HepG2 (cell line): ENCODE results near the gene UGT3A2. TPM values are rescaled to one million over a fixed set of nuclear protein-coding genes. Genes with fewer than 3 reads are reported as not detected.

Experiments used
- ATAC-seq: fragments of 200-7000 bp; cut with Tn5 transposase; 3 replicates; pipeline ENCODE4 v1.9.1; 2020; ENCODE audit warnings: mild to moderate bottlenecking, moderate library complexity
- BruUV-seq: library from RNA; stranded (reverse); fragments of 400-500 nt; replicated peaks from 2 replicates; lab custom pipeline; 2021; lab: Mats Ljungman, UMichigan
- CTCF ChIA-PET: fragments of 300-600 bp; formaldehyde crosslinking; extraction: SDS; loops from one replicate; lab custom pipeline; 2021; ENCODE audit warnings: low total read pairs, inconsistent platforms, low intra/inter-chr PET ratio; lab: Yijun Ruan, JAX
- POLR2A ChIA-PET: fragments of 350-600 bp; sonication (Branson Sonifier 250); formaldehyde crosslinking; loops from one replicate; lab custom pipeline; 2020; ENCODE audit warnings: antibody characterized with exemption, inconsistent platforms; lab: Yijun Ruan, JAX
- DNase-seq: peaks from one replicate; pipeline ENCODE4 v3.0.0-alpha.2; 2015; ENCODE audit warnings: low spot score
- FAIRE-seq: peaks from 3 replicates; lab custom pipeline; 2011; peaks lifted over from hg19 to GRCh38; lab: Jason Lieb, UNC
- H2AFZ ChIP-seq: one replicate; pipeline ENCODE4 v1.6.1; 2011; ENCODE audit warnings: low read length, inconsistent platforms
- H3K27ac ChIP-seq: fragments of 300-600 bp; 3 replicates; pipeline ENCODE4 v1.8.0; 2011; ENCODE audit warnings: mixed run types, mild to moderate bottlenecking, mixed read lengths, low read length, inconsistent platforms; ENCODE audit not compliant: insufficient read depth; ENCODE audit errors: extremely low read length
- H3K27me3 ChIP-seq, 2 experiments: fragments of 200-600 bp in 1 of 2; 2 replicates in 1 of 2; 3 replicates in 1 of 2; pipeline versions ENCODE4 v1.6.0 to v1.8.0; 2011; ENCODE audit warnings: low read length in 2 of 2, mild to moderate bottlenecking in 2 of 2, moderate library complexity in 2 of 2, inconsistent platforms in 1 of 2; ENCODE audit not compliant: insufficient read depth in 2 of 2, control insufficient read depth in 1 of 2
- H3K36me3 ChIP-seq, 2 experiments: fragments of 200-600 bp in 1 of 2; replicated peaks in 1 of 2; 2 replicates in 1 of 2; 3 replicates in 1 of 2; pipeline versions ENCODE4 v1.5.1 to v1.8.0; 2011; ENCODE audit warnings: low read length in 2 of 2, inconsistent platforms in 1 of 2; ENCODE audit not compliant: insufficient read depth in 2 of 2, control insufficient read depth in 1 of 2
- H3K4me1 ChIP-seq: 2 replicates; pipeline ENCODE4 v1.5.1; 2012; ENCODE audit warnings: low read length, inconsistent platforms; ENCODE audit not compliant: insufficient read depth
- H3K4me2 ChIP-seq: 2 replicates; pipeline ENCODE4 v1.6.0; 2011; ENCODE audit warnings: low read depth, low read length, inconsistent platforms
- H3K4me3 ChIP-seq, 3 experiments: fragments of 200-600 bp in 1 of 3; sonication (generic), shearing (Covaris generic) in 1 of 3; replicated peaks in 1 of 3; 2 replicates each; pipeline ENCODE4 v1.5.1; 2011 to 2016; ENCODE audit warnings: low read length in 3 of 3, inconsistent platforms in 2 of 3, low read depth in 2 of 3, mild to moderate bottlenecking in 2 of 3, control low read depth in 1 of 3, mixed read lengths in 1 of 3; ENCODE audit not compliant: insufficient read depth in 1 of 3
- H3K79me2 ChIP-seq: one replicate; pipeline ENCODE4 v1.6.1; 2011; ENCODE audit warnings: low read length, inconsistent platforms; ENCODE audit not compliant: insufficient read depth
- H3K9ac ChIP-seq: 2 replicates; pipeline ENCODE4 v1.6.0; 2011; ENCODE audit warnings: mild to moderate bottlenecking, low read depth, low read length, inconsistent platforms; ENCODE audit not compliant: insufficient read depth
- H3K9me3 ChIP-seq: 2 replicates; pipeline ENCODE4 v1.5.1; 2012; ENCODE audit warnings: mild to moderate bottlenecking, low read length
- H4K20me1 ChIP-seq: 2 replicates; pipeline ENCODE4 v1.6.0; 2011; ENCODE audit warnings: inconsistent platforms, mild to moderate bottlenecking, low read length, moderate library complexity; ENCODE audit not compliant: insufficient read depth
- SMC3 ChIP-seq: IDR thresholded peaks from 2 replicates; pipeline ENCODE4 v1.6.1; 2011; ENCODE audit warnings: low read length, improper control_type of control experiment
- XBP1 ChIP-seq: sonication (generic); formaldehyde crosslinking; IDR thresholded peaks from 2 replicates; pipeline ENCODE4 v1.5.0; 2020; ENCODE audit warnings: missing genetic modification reagents
- ZNF614 ChIP-seq: IDR thresholded peaks from 2 replicates; pipeline ENCODE4 v1.6.1; 2018; ENCODE audit warnings: missing biosample characterization, missing genetic modification reagents, inconsistent platforms, borderline replicate concordance
- WGBS: methylation state at CpG from one replicate; pipeline ENCODE4 v1.1.6; 2017; ENCODE audit warnings: low lambda C conversion rate; 5-methylcytosine and 5-hydroxymethylcytosine counted together
- in situ Hi-C: cut with HindIII; loops from 2 replicates; pipeline ENCODE4 v1.10.0; 2017; ENCODE audit warnings: low pct_unique_long_range_greater_than_20kb; ENCODE audit not compliant: extremely low pct_ligation_motif_present
- intact Hi-C: fragments of 100-400 bp; cut with micrococcal nuclease; formaldehyde crosslinking; loops from one replicate; pipeline ENCODE4 v1.10.0; 2022; ENCODE audit not compliant: unreplicated experiment
- polyA plus RNA-seq, 8 experiments: library from polyadenylated mRNA; depleted of rRNA in 3 of 8; stranded (reverse) in 7 of 8; unstranded in 1 of 8; fragments of >200 nt; fragmentation: Illumina TruSeq in 4 of 8; extraction: Trizol in 4 of 8; gene quantifications; 2 replicates each; pipeline versions ENCODE4 v1.2.1 to v1.2.3, GENCODE V29; 2011 to 2016; ENCODE audit warnings: low read depth in 4 of 8, missing spikeins in 1 of 8, mixed read lengths in 1 of 8; ENCODE audit not compliant: insufficient read depth in 1 of 8
- total RNA-seq, 5 experiments: library from RNA; depleted of rRNA; stranded (reverse); fragments of >200 nt; fragmentation: Illumina TruSeq; extraction: Trizol; gene quantifications; 2 replicates each; pipeline ENCODE4 v1.2.3, GENCODE V29; 2016; ENCODE audit warnings: low read depth in 1 of 5
- TF ChIP-seq, protein P1 (sequence below): sonication (generic); formaldehyde crosslinking; IDR thresholded peaks from 2 replicates; pipeline ENCODE4 v1.5.0; 2020; ENCODE audit warnings: missing genetic modification reagents
- TF ChIP-seq, protein P2 (sequence below): sonication (generic); formaldehyde crosslinking; IDR thresholded peaks from 2 replicates; pipeline ENCODE4 v1.5.0; 2020; ENCODE audit warnings: mild to moderate bottlenecking, missing genetic modification reagents, moderate library complexity
- TF ChIP-seq, protein P3 (sequence below): IDR thresholded peaks from 2 replicates; pipeline ENCODE4 v1.6.1; 2016; ENCODE audit warnings: low read depth, borderline replicate concordance

The UGT3A2 gene
- total and polyA plus RNA-seq, 2 of the 13 experiments (the other 11 are each of a cell fraction or from before 2014, with no cell fraction given) = not detected

- ChIA-PET CTCF (interaction anchor here (1.1 kb wide), 1 partner anchor 11 kb away, joined by 3 read pairs; no protein-coding TSS in a partner anchor), POLR2A (no interaction called here)
- Histone ChIP-seq H3K4me2 (no peak overlapping the region), H3K27me3 (no peaks in the 10 kb centered on the region), H2AFZ (no peak overlapping the region), H3K4me1 (no peaks in the 10 kb centered on the region), H3K4me3 (no peak overlapping the region), H3K36me3 (no peaks in the 10 kb centered on the region), H3K9ac (no peak overlapping the region), H3K79me2 (no peaks in the 10 kb centered on the region), H4K20me1 (no peaks in the 10 kb centered on the region), H3K27ac (no peak overlapping the region), H3K9me3 (no peaks in the 10 kb centered on the region)
- in situ Hi-C loops = no loop called here
- peak; percentile 30 for DNase-seq
- peak; percentile 36 for FAIRE-seq
- no peak for TF ChIP-seq XBP1
- TF ChIP-seq, protein P1, sequence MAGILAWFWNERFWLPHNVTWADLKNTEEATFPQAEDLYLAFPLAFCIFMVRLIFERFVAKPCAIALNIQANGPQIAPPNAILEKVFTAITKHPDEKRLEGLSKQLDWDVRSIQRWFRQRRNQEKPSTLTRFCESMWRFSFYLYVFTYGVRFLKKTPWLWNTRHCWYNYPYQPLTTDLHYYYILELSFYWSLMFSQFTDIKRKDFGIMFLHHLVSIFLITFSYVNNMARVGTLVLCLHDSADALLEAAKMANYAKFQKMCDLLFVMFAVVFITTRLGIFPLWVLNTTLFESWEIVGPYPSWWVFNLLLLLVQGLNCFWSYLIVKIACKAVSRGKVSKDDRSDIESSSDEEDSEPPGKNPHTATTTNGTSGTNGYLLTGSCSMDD (CRISPR knock-in tag) = no peak
- TF ChIP-seq, protein P2, sequence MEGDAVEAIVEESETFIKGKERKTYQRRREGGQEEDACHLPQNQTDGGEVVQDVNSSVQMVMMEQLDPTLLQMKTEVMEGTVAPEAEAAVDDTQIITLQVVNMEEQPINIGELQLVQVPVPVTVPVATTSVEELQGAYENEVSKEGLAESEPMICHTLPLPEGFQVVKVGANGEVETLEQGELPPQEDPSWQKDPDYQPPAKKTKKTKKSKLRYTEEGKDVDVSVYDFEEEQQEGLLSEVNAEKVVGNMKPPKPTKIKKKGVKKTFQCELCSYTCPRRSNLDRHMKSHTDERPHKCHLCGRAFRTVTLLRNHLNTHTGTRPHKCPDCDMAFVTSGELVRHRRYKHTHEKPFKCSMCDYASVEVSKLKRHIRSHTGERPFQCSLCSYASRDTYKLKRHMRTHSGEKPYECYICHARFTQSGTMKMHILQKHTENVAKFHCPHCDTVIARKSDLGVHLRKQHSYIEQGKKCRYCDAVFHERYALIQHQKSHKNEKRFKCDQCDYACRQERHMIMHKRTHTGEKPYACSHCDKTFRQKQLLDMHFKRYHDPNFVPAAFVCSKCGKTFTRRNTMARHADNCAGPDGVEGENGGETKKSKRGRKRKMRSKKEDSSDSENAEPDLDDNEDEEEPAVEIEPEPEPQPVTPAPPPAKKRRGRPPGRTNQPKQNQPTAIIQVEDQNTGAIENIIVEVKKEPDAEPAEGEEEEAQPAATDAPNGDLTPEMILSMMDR (CRISPR knock-in tag) = peak; percentile 54
- peak; percentile 22; the same call in 1 of the 2 replicates for TF ChIP-seq SMC3
- peak; percentile 48; the same call in 1 of the 2 replicates for TF ChIP-seq ZNF614 (CRISPR knock-in tag)
- TF ChIP-seq, protein P3, sequence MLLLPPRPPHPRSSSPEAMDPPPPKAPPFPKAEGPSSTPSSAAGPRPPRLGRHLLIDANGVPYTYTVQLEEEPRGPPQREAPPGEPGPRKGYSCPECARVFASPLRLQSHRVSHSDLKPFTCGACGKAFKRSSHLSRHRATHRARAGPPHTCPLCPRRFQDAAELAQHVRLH = no peak
- peak; percentile 87 for ATAC-seq
- no TSS peak for BruUV-seq
- intact Hi-C loops = no loop called here
- 28% methylated on average over 2 of the region's 2 CpGs for WGBS
These were observed 23.3 kb upstream of the UGT3A2 start for GRCh38 chr5:36089989-36090388.
